H1 (cell line): ENCODE measurements around the gene TWIST2. TPM values are rescaled to one million over a fixed set of nuclear protein-coding genes. Genes with fewer than 3 reads are reported as not detected.

ENCODE experiments used
- CTCF ChIA-PET: fragments of 300-600 bp; sonication (Branson Sonifier 250); formaldehyde crosslinking; loops from one replicate; lab custom pipeline; 2021; ENCODE audit not compliant: partially characterized antibody; lab: Charles Lee
- POLR2A ChIA-PET: fragments of 300-600 bp; sonication (Branson Sonifier 250); formaldehyde crosslinking; loops from one replicate; lab custom pipeline; 2021; ENCODE audit warnings: inconsistent platforms; ENCODE audit not compliant: partially characterized antibody; lab: Charles Lee
- DNase-seq, 2 experiments: peaks; one replicate each; pipeline versions ENCODE4 v3.0.0 to v3.0.0-alpha.2; 2010 to 2022; ENCODE audit warnings: low spot score in 2 of 2, low read depth in 1 of 2, mixed read lengths in 1 of 2
- FAIRE-seq: peaks from 2 replicates; lab custom pipeline; 2011; peaks lifted over from hg19 to GRCh38; lab: Jason Lieb, UNC
- H2AFZ ChIP-seq: 2 replicates; pipeline ENCODE4 v1.8.1; 2012; ENCODE audit warnings: low read length, inconsistent platforms
- H2AK5ac ChIP-seq: 2 replicates; pipeline ENCODE4 v1.6.1; 2013; ENCODE audit warnings: low read depth, low read length
- H2BK120ac ChIP-seq: replicated peaks from 2 replicates; pipeline ENCODE3; 2013; ENCODE audit warnings: low read depth, low read length, inconsistent platforms
- H2BK12ac ChIP-seq: 2 replicates; pipeline ENCODE4 v1.6.1; 2013; ENCODE audit warnings: low read depth, low read length
- H2BK15ac ChIP-seq: 2 replicates; pipeline ENCODE4 v1.6.1; 2013; ENCODE audit warnings: low read length
- H2BK20ac ChIP-seq: 2 replicates; pipeline ENCODE4 v1.6.1; 2013; ENCODE audit warnings: low read length
- H2BK5ac ChIP-seq: 2 replicates; pipeline ENCODE4 v1.6.1; 2013; ENCODE audit warnings: low read depth, low read length
- H3K14ac ChIP-seq: 2 replicates; pipeline ENCODE4 v1.6.1; 2013; ENCODE audit warnings: inconsistent platforms; ENCODE audit not compliant: insufficient read length
- H3K18ac ChIP-seq: 2 replicates; pipeline ENCODE4 v1.6.1; 2013; ENCODE audit warnings: low read length; ENCODE audit errors: extremely low read depth
- H3K23ac ChIP-seq: 2 replicates; pipeline ENCODE4 v1.6.1; 2013; ENCODE audit warnings: inconsistent platforms; ENCODE audit not compliant: insufficient read length
- H3K23me2 ChIP-seq: 2 replicates; pipeline ENCODE4 v1.6.1; 2013; ENCODE audit warnings: low read depth, low read length
- H3K27ac ChIP-seq: 2 replicates; pipeline ENCODE4 v1.6.1; 2011; ENCODE audit warnings: low read depth, low read length, inconsistent platforms
- H3K27me3 ChIP-seq, 4 experiments: replicated peaks in 1 of 4; 1 replicate in 1 of 4; 2 replicates in 3 of 4; pipeline versions ENCODE4 v1.6.1 to v1.8.1; 2011 to 2013; ENCODE audit warnings: low read length in 3 of 4, mild to moderate bottlenecking in 3 of 4, inconsistent platforms in 2 of 4, mixed read lengths in 2 of 4, moderate library complexity in 1 of 4; ENCODE audit not compliant: control insufficient read depth in 3 of 4, insufficient read depth in 3 of 4; ENCODE audit errors: extremely low read depth in 1 of 4
- H3K36me3 ChIP-seq, 4 experiments: 2 replicates each; pipeline versions ENCODE4 v1.6.1 to v1.8.1; 2011 to 2013; ENCODE audit warnings: mild to moderate bottlenecking in 4 of 4, low read length in 3 of 4, moderate library complexity in 2 of 4, control low read depth in 1 of 4, inconsistent platforms in 1 of 4; ENCODE audit not compliant: insufficient read depth in 4 of 4, control insufficient read depth in 2 of 4
- H3K4ac ChIP-seq: replicated peaks from 2 replicates; pipeline ENCODE3; 2013; ENCODE audit warnings: low read length, low read depth, mixed read lengths, inconsistent platforms; ENCODE audit not compliant: insufficient read length
- H3K4me1 ChIP-seq, 4 experiments: replicated peaks in 1 of 4; 1 replicate in 1 of 4; 2 replicates in 3 of 4; pipeline versions ENCODE4 v1.6.1 to v1.8.1; 2011 to 2013; ENCODE audit warnings: low read length in 3 of 4, inconsistent platforms in 2 of 4, mixed read lengths in 1 of 4; ENCODE audit not compliant: insufficient read depth in 4 of 4, control insufficient read depth in 3 of 4
- H3K4me2 ChIP-seq, 2 experiments: 2 replicates each; pipeline versions ENCODE4 v1.6.1 to v1.8.1; 2011 to 2013; ENCODE audit warnings: low read depth in 2 of 2, low read length in 2 of 2, control low read depth in 1 of 2, inconsistent platforms in 1 of 2, mild to moderate bottlenecking in 1 of 2; ENCODE audit not compliant: insufficient read depth in 1 of 2
- H3K4me3 ChIP-seq, 4 experiments: fragments of 200-600, 300-600 bp in 1 of 4; sonication (generic), shearing (Covaris generic), sonication (Bioruptor Twin) in 1 of 4; 2 replicates each; pipeline versions ENCODE4 v1.5.1 to v1.8.1; 2011 to 2016; ENCODE audit warnings: low read length in 4 of 4, low read depth in 3 of 4, control low read depth in 2 of 4, inconsistent platforms in 2 of 4, mild to moderate bottlenecking in 2 of 4, mixed read lengths in 1 of 4, moderate library complexity in 1 of 4; ENCODE audit not compliant: insufficient read depth in 2 of 4; ENCODE audit errors: extremely low read depth in 1 of 4
- H3K56ac ChIP-seq: replicated peaks from 2 replicates; pipeline ENCODE3; 2013; ENCODE audit warnings: low read depth, mild to moderate bottlenecking, mixed read lengths, low read length, inconsistent platforms; ENCODE audit not compliant: insufficient read length
- H3K79me1 ChIP-seq: 2 replicates; pipeline ENCODE4 v1.6.1; 2013; ENCODE audit warnings: low read depth, low read length, control low read depth
- H3K79me2 ChIP-seq, 2 experiments: 2 replicates each; pipeline versions ENCODE4 v1.6.1 to v1.8.1; 2012 to 2013; ENCODE audit warnings: low read length in 2 of 2, mild to moderate bottlenecking in 2 of 2, inconsistent platforms in 1 of 2; ENCODE audit not compliant: insufficient read depth in 2 of 2, control insufficient read depth in 1 of 2
- H3K9ac ChIP-seq, 4 experiments: replicated peaks in 1 of 4; 1 replicate in 1 of 4; 2 replicates in 3 of 4; pipeline versions ENCODE4 v1.6.1 to v1.8.1; 2011 to 2013; ENCODE audit warnings: low read depth in 3 of 4, low read length in 3 of 4, control low read depth in 2 of 4, mild to moderate bottlenecking in 2 of 4, moderate library complexity in 2 of 4, inconsistent platforms in 1 of 4; ENCODE audit errors: extremely low read depth in 1 of 4
- H3K9me3 ChIP-seq, 2 experiments: 2 replicates each; pipeline versions ENCODE4 v1.6.1 to v1.8.1; 2012 to 2013; ENCODE audit warnings: mild to moderate bottlenecking in 2 of 2, moderate library complexity in 2 of 2, control low read depth in 1 of 2, inconsistent platforms in 1 of 2, low read depth in 1 of 2, low read length in 1 of 2, mixed read lengths in 1 of 2; ENCODE audit not compliant: insufficient read depth in 2 of 2
- H4K20me1 ChIP-seq, 2 experiments: replicated peaks in 1 of 2; 2 replicates each; pipeline versions ENCODE3 to v1.8.1; 2011 to 2013; ENCODE audit warnings: inconsistent platforms in 2 of 2, low read length in 2 of 2, mild to moderate bottlenecking in 1 of 2; ENCODE audit not compliant: insufficient read depth in 2 of 2, control insufficient read depth in 1 of 2
- H4K5ac ChIP-seq: 2 replicates; pipeline ENCODE4 v1.6.1; 2013; ENCODE audit warnings: low read length, low read depth, mixed read lengths, inconsistent platforms; ENCODE audit not compliant: insufficient read length
- H4K8ac ChIP-seq: 2 replicates; pipeline ENCODE4 v1.8.0; 2013; ENCODE audit warnings: mild to moderate bottlenecking, moderate library complexity, low read length, inconsistent platforms; ENCODE audit not compliant: insufficient read depth; ENCODE audit errors: extremely low read depth
- H4K91ac ChIP-seq: replicated peaks from 2 replicates; pipeline ENCODE3; 2013; ENCODE audit warnings: low read length, mixed read lengths, inconsistent platforms; ENCODE audit not compliant: insufficient read length
- ATF3 ChIP-seq: IDR thresholded peaks from 2 replicates; pipeline ENCODE4 v1.6.1; 2011; ENCODE audit warnings: low read depth, mild to moderate bottlenecking, low read length; ENCODE audit not compliant: insufficient read depth
- EGR1 ChIP-seq: IDR thresholded peaks from 2 replicates; pipeline ENCODE4 v1.6.1; 2011; ENCODE audit warnings: low read depth, low read length, borderline replicate concordance
- EZH2 ChIP-seq: fragments of 200-600 bp; sonication (generic); IDR thresholded peaks from 2 replicates; pipeline ENCODE4 v1.7.1; 2012; ENCODE audit warnings: low read depth, mild to moderate bottlenecking, moderate library complexity, low read length, inconsistent platforms; ENCODE audit not compliant: severe bottlenecking
- HDAC2 ChIP-seq, 2 experiments: fragments of 300-600 bp in 1 of 2; sonication (generic) in 1 of 2; IDR thresholded peaks; 2 replicates each; pipeline ENCODE4 v1.6.1; 2011 to 2012; ENCODE audit warnings: low read depth in 2 of 2, low read length in 2 of 2, mild to moderate bottlenecking in 2 of 2, moderate library complexity in 2 of 2, borderline replicate concordance in 1 of 2, inconsistent platforms in 1 of 2
- RAD21 ChIP-seq, 2 experiments: IDR thresholded peaks in 1 of 2; conservative IDR thresholded peaks in 1 of 2; 2 replicates each; pipeline ENCODE4 v1.6.1; 2011; ENCODE audit warnings: low read depth in 2 of 2, low read length in 2 of 2, improper control_type of control experiment in 1 of 2, inconsistent platforms in 1 of 2, mild to moderate bottlenecking in 1 of 2, moderate library complexity in 1 of 2
- RFX5 ChIP-seq: IDR thresholded peaks from 2 replicates; pipeline ENCODE4 v1.6.1; 2011; ENCODE audit warnings: low read depth, low read length, improper control_type of control experiment, borderline replicate concordance
- RXRA ChIP-seq: IDR thresholded peaks from 2 replicates; pipeline ENCODE4 v1.6.1; 2011; ENCODE audit warnings: low read depth, mild to moderate bottlenecking, low read length, moderate library complexity; ENCODE audit not compliant: insufficient read depth
- SAP30 ChIP-seq: fragments of 300-600 bp; sonication (generic); IDR thresholded peaks from 2 replicates; pipeline ENCODE4 v1.7.1; 2012; ENCODE audit warnings: low read length, moderate library complexity, mild to moderate bottlenecking, inconsistent platforms; ENCODE audit not compliant: insufficient read depth, insufficient replicate concordance
- SIX5 ChIP-seq: IDR thresholded peaks from 2 replicates; pipeline ENCODE4 v1.6.1; 2011; ENCODE audit warnings: mild to moderate bottlenecking, low read depth, low read length
- SP4 ChIP-seq: IDR thresholded peaks from 2 replicates; pipeline ENCODE4 v1.6.1; 2012; ENCODE audit warnings: low read length, inconsistent platforms
- TBP ChIP-seq: IDR thresholded peaks from 2 replicates; pipeline ENCODE4 v1.6.1; 2011; ENCODE audit warnings: low read depth, low read length, improper control_type of control experiment
- YY1 ChIP-seq: IDR thresholded peaks from 2 replicates; pipeline ENCODE4 v1.6.1; 2011; ENCODE audit warnings: low read depth, mild to moderate bottlenecking, low read length
- WGBS, 2 experiments: shearing (Covaris generic) in 1 of 2; methylation state at CpG; one replicate each; pipeline versions ENCODE4 v1.1.6 to v1.1.7; 2013 to 2015; ENCODE audit warnings: low lambda C conversion rate in 2 of 2, mixed read lengths in 2 of 2, inconsistent platforms in 1 of 2, low coverage in 1 of 2, missing lambda C conversion rate in 1 of 2; ENCODE audit not compliant: insufficient replicate concordance in 2 of 2, insufficient coverage in 1 of 2, insufficient read length in 1 of 2; ENCODE audit errors: extremely low coverage in 1 of 2, missing lambda C conversion rate in 1 of 2; 5-methylcytosine and 5-hydroxymethylcytosine counted together
- polyA plus RNA-seq, 7 experiments: library from polyadenylated mRNA; depleted of rRNA in 3 of 7; stranded (reverse) in 5 of 7; unstranded in 2 of 7; fragments of >200 nt in 5 of 7; fragments of 200-250 nt in 2 of 7; gene quantifications; 1 replicate in 5 of 7; 2 replicates in 1 of 7; 4 replicates in 1 of 7; pipeline versions ENCODE4 v1.2.1 to v1.2.3, GENCODE V29; 2011 to 2013; ENCODE audit warnings: missing spikeins in 2 of 7, mixed read lengths in 2 of 7
- total RNA-seq: library from RNA; stranded (reverse); fragmentation: NEBNext Ultra II Directional; extraction: Animal tissue kit (Norgen Biotek cat#: 25700); gene quantifications from 2 replicates; pipeline ENCODE4 v1.2.1, GENCODE V29; 2021

The TWIST2 gene
- total and polyA plus RNA-seq, 2 of the 8 experiments (the other 6 are each of a cell fraction or from before 2014, with no cell fraction given): 2.6 to 4.3 TPM

DNA sequence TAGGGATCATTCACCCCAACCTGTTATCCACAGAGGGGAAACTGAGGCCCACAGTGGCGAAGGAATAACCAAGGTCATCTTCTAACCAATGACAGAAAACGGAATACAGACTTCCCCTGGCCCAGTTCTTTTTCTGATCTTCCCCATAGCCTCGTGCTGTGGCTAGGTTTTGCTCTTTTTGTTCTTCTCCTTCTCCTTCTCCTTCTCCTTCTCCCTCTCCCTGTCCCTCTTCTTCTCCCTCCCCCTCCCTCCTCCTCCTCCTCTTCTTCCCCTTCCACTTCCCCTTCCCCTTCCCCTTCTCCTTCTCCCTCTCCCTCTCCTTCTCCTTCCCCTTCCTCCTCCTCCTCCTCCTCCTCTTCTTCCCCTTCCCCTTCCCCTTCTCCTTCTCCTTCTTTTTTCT is 12.9 kb upstream of the TWIST2 start:
- H3K14ac ChIP-seq: no peak overlapping the region
- CTCF ChIA-PET: no interaction called here
- no peaks in the 10 kb centered on the region for H3K9me3 ChIP-seq
- H3K27me3 ChIP-seq: peaks cover 0 to 3% (median 1%) of the 10 kb centered on the region in 4 experiments; a peak in 3 of 7 replicates
- H4K91ac ChIP-seq: no peak overlapping the region
- no peak overlapping the region for H3K18ac ChIP-seq
- H2BK15ac ChIP-seq: no peak overlapping the region
- H4K20me1 ChIP-seq: no peaks in the 10 kb centered on the region
- TF ChIP-seq EGR1: no peak
- no peak for TF ChIP-seq TBP
- no peak for TF ChIP-seq ATF3
- TF ChIP-seq RFX5: no peak
- no peak for TF ChIP-seq YY1
- TF ChIP-seq HDAC2 (IDR thresholded peaks at IDR 0.05; ENCODE audit: borderline replicate concordance in 1 of 2, low read depth in 2 of 2, low read length in 2 of 2): no peak
- TF ChIP-seq SAP30: no peak
- no peak for TF ChIP-seq RAD21 (IDR thresholded peaks at IDR 0.05 in 1 of 2, conservative IDR thresholded peaks at IDR 0.05 in 1 of 2; ENCODE audit: low read depth in 2 of 2, low read length in 2 of 2)
- no peak for TF ChIP-seq EZH2
- no peak for TF ChIP-seq RXRA
- TF ChIP-seq SIX5: no peak
- no peak for TF ChIP-seq SP4
- POLR2A ChIA-PET: no interaction called here
- no peak overlapping the region for H2BK120ac ChIP-seq
- H3K4me3 ChIP-seq: no peak overlapping the region
- no peak overlapping the region for H3K4ac ChIP-seq
- H3K79me1 ChIP-seq: no peaks in the 10 kb centered on the region
- no peak overlapping the region for H3K56ac ChIP-seq
- H3K4me1 ChIP-seq: no peaks in the 10 kb centered on the region
- no peak overlapping the region for H2BK20ac ChIP-seq
- no peak overlapping the region for H2BK5ac ChIP-seq
- FAIRE-seq (no peak), DNase-seq (peak in 1 of 2 experiments; percentile 11)
- H3K23me2 ChIP-seq: no peaks in the 10 kb centered on the region; the same call in 1 of the 2 replicates
- no peaks in the 10 kb centered on the region for H3K36me3 ChIP-seq
- H3K9ac ChIP-seq: no peak overlapping the region
- H2AFZ ChIP-seq: no peak overlapping the region
- no peak overlapping the region for H2BK12ac ChIP-seq
- 81% methylated on average over 3 of the region's 3 CpGs; no CpG with 5 or more reads in 1 of the 2 experiments for WGBS, 2 experiments
- H3K4me2 ChIP-seq: no peak overlapping the region
- H3K27ac ChIP-seq: no peak overlapping the region
- H4K5ac ChIP-seq: no peak overlapping the region
- H3K79me2 ChIP-seq: no peaks in the 10 kb centered on the region
- H2AK5ac ChIP-seq: no peak overlapping the region
- no peak overlapping the region for H3K23ac ChIP-seq
- H4K8ac ChIP-seq: no peak overlapping the region
